Mesothelial cell of epicardium (in vitro differentiated cells): Measurements from ENCODE around the gene ZACN. TPM values are rescaled to one million over a fixed set of nuclear protein-coding genes. Genes with fewer than 3 reads are reported as not detected.

Experiments used
- DNase-seq, 2 experiments: peaks; one replicate each; pipeline ENCODE4 v3.0.0; 2021; ENCODE audit warnings: low spot score in 2 of 2; ENCODE audit not compliant: unreplicated experiment in 2 of 2
- H3K27ac Mint-ChIP-seq: 2 replicates; pipeline ENCODE4 v1.8.0; 2021; ENCODE audit warnings: mixed read lengths
- H3K27me3 Mint-ChIP-seq: 2 replicates; pipeline ENCODE4 v1.8.0; 2021; ENCODE audit warnings: low read depth, mixed read lengths
- H3K36me3 Mint-ChIP-seq: 2 replicates; pipeline ENCODE4 v1.8.0; 2021; ENCODE audit warnings: mixed read lengths
- H3K4me1 Mint-ChIP-seq: 2 replicates; pipeline ENCODE4 v1.8.0; 2021; ENCODE audit warnings: mixed read lengths
- H3K4me3 Mint-ChIP-seq: 2 replicates; pipeline ENCODE4 v1.8.0; 2021; ENCODE audit warnings: mild to moderate bottlenecking, moderate library complexity, mixed read lengths
- H3K9me3 Mint-ChIP-seq: 2 replicates; pipeline ENCODE4 v1.8.0; 2021; ENCODE audit warnings: mixed read lengths
- total RNA-seq: library from RNA; stranded (reverse); gene quantifications from 3 replicates; pipeline ENCODE4 v1.2.1, GENCODE V29; 2021
- TF ChIP-seq, protein P1 (sequence below): fragments of 200-600 bp; sonication (generic); IDR thresholded peaks from one replicate; pipeline ENCODE4 v1.5.0; 2021; ENCODE audit warnings: antibody characterized with exemption; ENCODE audit not compliant: unreplicated experiment

The ZACN gene
- total RNA-seq, 1 donor from 2014 or later: 0.18 TPM

DNA sequence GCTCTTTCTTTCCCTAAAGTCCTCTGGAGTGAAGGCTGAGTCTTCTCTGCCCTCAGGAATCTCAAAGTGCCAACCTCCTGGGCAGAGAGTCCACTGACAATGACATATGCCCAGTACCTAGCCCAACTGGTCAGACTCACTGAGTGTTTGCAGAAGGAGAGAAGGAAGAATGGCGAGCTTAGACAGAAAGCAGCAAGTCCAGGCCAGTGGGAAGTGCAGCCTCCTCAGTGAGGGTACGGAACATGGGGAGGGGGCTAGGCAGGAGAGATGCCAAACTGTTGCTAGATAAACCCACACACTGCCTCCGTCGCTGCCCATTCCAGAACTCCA lies 23.9 kb downstream of the ZACN start:
- TF ChIP-seq, protein P1, sequence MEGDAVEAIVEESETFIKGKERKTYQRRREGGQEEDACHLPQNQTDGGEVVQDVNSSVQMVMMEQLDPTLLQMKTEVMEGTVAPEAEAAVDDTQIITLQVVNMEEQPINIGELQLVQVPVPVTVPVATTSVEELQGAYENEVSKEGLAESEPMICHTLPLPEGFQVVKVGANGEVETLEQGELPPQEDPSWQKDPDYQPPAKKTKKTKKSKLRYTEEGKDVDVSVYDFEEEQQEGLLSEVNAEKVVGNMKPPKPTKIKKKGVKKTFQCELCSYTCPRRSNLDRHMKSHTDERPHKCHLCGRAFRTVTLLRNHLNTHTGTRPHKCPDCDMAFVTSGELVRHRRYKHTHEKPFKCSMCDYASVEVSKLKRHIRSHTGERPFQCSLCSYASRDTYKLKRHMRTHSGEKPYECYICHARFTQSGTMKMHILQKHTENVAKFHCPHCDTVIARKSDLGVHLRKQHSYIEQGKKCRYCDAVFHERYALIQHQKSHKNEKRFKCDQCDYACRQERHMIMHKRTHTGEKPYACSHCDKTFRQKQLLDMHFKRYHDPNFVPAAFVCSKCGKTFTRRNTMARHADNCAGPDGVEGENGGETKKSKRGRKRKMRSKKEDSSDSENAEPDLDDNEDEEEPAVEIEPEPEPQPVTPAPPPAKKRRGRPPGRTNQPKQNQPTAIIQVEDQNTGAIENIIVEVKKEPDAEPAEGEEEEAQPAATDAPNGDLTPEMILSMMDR: no peak
- peaks cover 22% of the 10 kb centered on the region for H3K36me3 Mint-ChIP-seq
- peak overlapping the region; percentile 98 for H3K4me3 Mint-ChIP-seq
- H3K27ac Mint-ChIP-seq: peak overlapping the region; percentile 98
- no peak for DNase-seq
- peaks cover 20% of the 10 kb centered on the region for H3K4me1 Mint-ChIP-seq
- no peaks in the 10 kb centered on the region for H3K27me3 Mint-ChIP-seq
- no peaks in the 10 kb centered on the region for H3K9me3 Mint-ChIP-seq

DNA sequence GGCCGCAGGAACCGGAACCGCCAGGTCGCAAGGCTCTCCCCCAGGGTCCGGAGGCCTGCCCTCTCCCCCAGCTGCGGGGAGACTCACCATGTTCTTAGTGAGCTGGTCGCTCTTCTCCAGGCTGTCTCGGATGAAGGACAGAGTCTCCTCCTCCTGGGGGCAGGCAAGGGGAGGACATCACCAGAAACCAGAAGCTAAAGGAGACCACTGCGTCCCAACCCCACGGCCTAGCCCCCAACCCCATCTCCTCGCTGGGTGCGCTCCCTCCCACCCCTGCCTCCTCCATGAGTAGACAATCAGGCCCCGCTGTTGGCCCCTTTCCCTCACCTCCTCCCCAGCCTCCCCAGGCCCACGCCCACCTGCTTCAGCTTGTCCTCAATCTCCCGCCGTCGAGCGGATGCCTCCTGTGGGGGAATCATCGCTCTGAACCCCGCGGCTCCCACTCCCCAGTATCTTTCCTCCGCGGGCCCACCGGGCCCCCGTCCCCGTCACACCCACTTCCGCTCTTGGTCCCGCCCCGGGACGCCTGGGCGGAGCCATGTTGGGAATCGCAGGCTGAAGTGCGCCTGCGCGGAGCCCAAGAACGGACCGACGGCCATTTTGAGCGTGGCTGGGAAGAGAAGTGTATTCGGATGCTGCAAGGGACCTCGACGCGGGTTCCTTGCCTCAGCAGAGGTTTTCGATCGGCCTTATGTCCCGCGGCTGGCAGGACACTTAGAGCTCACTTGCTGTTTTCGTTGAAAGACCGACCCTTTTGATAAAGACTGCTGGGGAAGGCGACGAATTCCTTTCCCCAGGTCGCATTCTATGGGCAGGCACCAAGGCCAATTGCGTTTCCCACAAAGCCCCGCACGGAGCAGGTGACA lies 24.5 kb downstream of the ZACN start, which contains the start of gene EXOC7:
Gene EXOC7, minus strand, starts transcription at position 514 of the 866 bp plus-strand sequence. Its CDS starts 95 bp downstream, at position 419.
- H3K4me3 Mint-ChIP-seq: peak within 1 kb of the TSS; percentile 98
- H3K27ac Mint-ChIP-seq: peak within 1 kb of the TSS; percentile 98
- H3K4me1 Mint-ChIP-seq: peaks cover 20% of the 10 kb centered on the region
- TF ChIP-seq, protein P1: no peak
- peak; percentile 90 to 95 for DNase-seq
- no peaks in the 10 kb centered on the region for H3K27me3 Mint-ChIP-seq
- H3K9me3 Mint-ChIP-seq: no peaks in the 10 kb centered on the region
- peaks cover 20% of the 10 kb centered on the region for H3K36me3 Mint-ChIP-seq

DNA sequence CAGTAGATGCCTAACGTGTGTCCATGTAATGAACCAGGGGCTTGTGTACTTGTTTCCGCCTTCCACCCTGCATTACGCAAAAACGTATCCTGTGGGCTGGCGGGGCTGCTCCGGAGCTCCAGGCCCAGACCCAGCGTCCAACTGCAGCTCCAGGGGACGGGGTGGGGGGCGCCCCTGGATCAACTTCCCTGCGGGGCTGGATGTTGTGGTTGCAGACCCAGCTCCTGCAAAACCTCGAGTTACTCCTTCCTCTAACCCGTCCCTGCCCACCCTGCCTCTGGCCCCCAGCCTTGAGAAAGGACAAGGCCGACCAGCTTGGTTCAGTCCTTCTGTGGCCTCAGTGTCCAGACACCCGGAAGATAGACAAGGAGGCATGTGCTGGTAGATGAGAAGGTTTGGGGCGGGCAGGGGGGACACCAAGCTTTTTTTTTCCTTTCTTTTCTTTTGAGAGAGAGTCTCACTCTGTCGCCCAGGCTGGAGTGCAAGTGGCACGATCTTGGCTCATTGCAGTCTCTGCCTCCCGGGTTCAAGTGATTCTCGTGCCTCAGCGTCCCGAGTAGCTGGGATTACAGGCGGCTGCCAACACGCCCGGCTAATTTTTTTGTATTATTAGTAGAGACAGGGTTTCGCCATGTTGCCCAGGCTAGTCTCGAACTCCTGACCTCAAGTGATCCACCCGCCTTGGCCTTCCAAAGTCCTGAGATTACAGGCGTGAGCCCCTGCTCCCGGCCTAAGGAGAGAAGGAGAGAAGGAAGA lies 25.3 kb downstream of the ZACN start:
- Mint-ChIP-seq H3K27ac (peak overlapping the region; percentile 98), H3K9me3 (no peaks in the 10 kb centered on the region), H3K4me3 (peak overlapping the region; percentile 98), H3K4me1 (peaks cover 20% of the 10 kb centered on the region), H3K36me3 (peaks cover 15% of the 10 kb centered on the region), H3K27me3 (no peaks in the 10 kb centered on the region)
- DNase-seq: no peak
- TF ChIP-seq, protein P1: no peak

DNA sequence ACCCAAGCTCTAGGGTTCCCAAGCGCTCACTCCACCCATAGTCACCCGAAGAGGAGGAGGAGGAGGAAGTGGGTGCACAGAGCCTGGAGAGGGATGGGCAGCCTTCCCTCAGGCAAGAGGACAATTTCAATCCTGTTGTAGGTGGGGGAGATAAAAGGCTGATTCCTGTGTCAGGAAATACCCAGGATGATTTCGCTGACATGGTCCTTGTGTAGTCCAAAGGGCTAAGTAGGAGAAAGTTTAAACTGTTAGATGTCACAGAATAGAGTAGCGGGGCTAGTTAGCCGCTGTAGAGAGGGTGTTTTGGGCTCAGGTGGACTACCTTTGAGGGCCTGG lies 25.9 kb downstream of the ZACN start:
- TF ChIP-seq, protein P1: no peak
- DNase-seq: no peak
- H3K36me3 Mint-ChIP-seq: peaks cover 11% of the 10 kb centered on the region
- H3K4me1 Mint-ChIP-seq: peaks cover 20% of the 10 kb centered on the region
- no peak overlapping the region for H3K27ac Mint-ChIP-seq
- no peaks in the 10 kb centered on the region for H3K9me3 Mint-ChIP-seq
- H3K4me3 Mint-ChIP-seq: peak overlapping the region; percentile 34
- H3K27me3 Mint-ChIP-seq: no peaks in the 10 kb centered on the region

DNA sequence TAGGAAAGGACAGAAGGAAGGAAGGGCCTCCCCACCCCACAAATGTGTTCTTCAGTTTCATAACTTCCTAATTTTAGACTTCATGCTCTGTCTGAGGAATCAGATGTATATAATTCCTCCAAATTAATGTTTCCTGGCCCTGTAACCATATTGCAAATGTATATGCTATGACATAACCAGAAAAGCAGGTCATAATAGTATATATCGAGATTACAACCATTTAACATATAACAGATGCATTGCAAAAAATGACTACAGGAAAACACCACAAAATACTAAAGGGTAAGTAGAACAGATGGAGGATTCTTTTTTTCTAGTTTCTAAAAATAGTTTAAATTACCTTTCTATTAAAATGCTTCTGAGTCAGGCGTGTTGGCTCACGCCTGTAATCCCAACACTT lies 27.7 kb downstream of the ZACN start:
- DNase-seq: no peak
- peaks cover 20% of the 10 kb centered on the region for H3K4me1 Mint-ChIP-seq

More for the DNA sequence above, 27.7 kb downstream of the ZACN start:
- Mint-ChIP-seq H3K36me3 (peaks cover 2% of the 10 kb centered on the region), H3K9me3 (no peaks in the 10 kb centered on the region), H3K27me3 (no peaks in the 10 kb centered on the region), H3K27ac (peak overlapping the region; percentile 70), H3K4me3 (no peak overlapping the region)
- TF ChIP-seq, protein P1: no peak
